SH-SY5Y (cell line): ENCODE results near the gene PNO1.

ENCODE experiments used
- GATA2 ChIP-seq: IDR thresholded peaks from 2 replicates; pipeline ENCODE4 v1.6.1; 2011; ENCODE audit warnings: mild to moderate bottlenecking, low read depth, low read length
- GATA3 ChIP-seq: IDR thresholded peaks from 2 replicates; pipeline ENCODE4 v1.6.1; 2011; ENCODE audit warnings: low read depth, mild to moderate bottlenecking, low read length, moderate library complexity

GRCh38 chr2:68157002-68157401 is 686 bp upstream of the PNO1 start:
- no peak for TF ChIP-seq GATA3
- TF ChIP-seq GATA2, result no peak
